HL-60/S4 treated with phorbol 12-myristate 13-acetate at 8.2 ng/mL for 4 days and 3 days (cell line): ENCODE measurements around the gene ZNF282.
"Not testable (repeated sequence)": the region's sequence is repeated elsewhere in the genome, so short reads cannot be mapped to it uniquely, and the experiment has no call there.

Experiments used
- in situ Hi-C: fragments of 300-500 bp; cut with MboI; formaldehyde crosslinking; loops from 2 replicates; pipeline ENCODE4 v1.15.0; 2022; ENCODE audit warnings: low sequenced_read_pairs

Gene ZNF282

DNA sequence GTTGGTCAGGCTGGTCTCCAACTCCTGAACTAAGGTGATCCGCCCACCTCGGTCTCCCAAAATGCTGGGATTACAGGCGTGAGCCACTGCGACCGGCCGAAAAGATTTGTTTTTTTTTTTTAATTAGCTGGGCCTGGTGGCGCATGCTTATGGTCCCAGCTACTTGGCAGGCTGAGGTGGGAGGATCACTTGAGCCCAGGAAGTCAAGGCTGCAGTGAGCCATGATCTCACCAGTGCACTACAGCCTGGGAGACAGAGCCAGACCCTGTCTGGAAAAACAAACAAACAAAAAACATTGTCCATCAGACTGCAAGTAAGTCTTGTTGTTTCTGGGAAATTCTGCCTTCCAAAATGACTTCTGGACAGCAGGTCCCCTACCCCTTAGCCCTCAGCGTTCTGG is 27.8 kb downstream of the ZNF282 start:
- in situ Hi-C loops = no loop called here

- in situ Hi-C loops = no loop called here
These were observed 28.4 kb downstream of the ZNF282 start for GRCh38 chr7:149223761-149224160.

- in situ Hi-C loops = no loop called here
These were observed 29.0 kb downstream of the ZNF282 start for GRCh38 chr7:149224352-149224751.

DNA sequence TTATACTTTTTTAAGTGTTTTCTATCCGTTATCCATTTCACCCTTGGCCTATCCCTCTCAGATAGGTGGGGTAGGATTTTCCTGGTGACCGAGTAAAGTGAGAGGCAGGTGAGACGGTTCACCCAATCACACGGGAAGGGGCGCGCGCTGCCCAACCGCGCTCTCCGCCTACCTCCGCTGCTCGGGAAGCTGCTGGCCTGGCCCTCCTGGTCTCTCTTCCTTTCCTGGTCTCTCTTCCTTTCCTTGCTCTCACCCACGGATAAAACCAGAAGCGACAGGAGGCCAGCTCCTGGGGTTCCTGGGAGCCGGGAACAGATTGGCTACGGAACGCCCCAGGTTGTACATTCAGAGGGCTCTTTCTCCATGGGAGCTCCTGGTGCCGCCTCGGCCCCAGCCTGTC is 29.8 kb downstream of the ZNF282 start:
- in situ Hi-C loops = no loop called here

- in situ Hi-C loops = no loop called here
These were observed 30.3 kb downstream of the ZNF282 start for GRCh38 chr7:149225656-149226055.

DNA sequence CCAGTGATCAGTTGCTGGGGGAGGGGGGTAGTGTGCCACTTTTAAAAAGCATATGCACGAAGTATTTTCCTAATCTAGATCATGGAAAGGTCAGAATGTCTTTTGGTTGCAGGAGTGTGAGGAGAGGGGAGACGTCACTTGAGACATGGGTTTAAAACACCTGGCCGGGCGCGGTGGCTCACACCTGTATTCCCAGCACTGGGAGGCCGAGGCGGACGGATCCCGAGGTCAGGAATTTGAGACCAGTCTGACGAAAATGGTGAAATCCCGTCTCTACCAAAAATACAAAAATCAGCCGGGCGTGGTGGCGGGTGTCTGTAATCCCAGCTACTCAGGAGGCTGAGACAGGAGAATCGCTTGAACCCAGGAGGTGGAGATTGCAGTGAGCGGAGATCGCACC is 31.0 kb downstream of the ZNF282 start:
- in situ Hi-C loops = not testable (repeated sequence)

GRCh38 chr7:149226840-149227494 is 31.6 kb downstream of the ZNF282 start:
- in situ Hi-C loops = no loop called here

DNA sequence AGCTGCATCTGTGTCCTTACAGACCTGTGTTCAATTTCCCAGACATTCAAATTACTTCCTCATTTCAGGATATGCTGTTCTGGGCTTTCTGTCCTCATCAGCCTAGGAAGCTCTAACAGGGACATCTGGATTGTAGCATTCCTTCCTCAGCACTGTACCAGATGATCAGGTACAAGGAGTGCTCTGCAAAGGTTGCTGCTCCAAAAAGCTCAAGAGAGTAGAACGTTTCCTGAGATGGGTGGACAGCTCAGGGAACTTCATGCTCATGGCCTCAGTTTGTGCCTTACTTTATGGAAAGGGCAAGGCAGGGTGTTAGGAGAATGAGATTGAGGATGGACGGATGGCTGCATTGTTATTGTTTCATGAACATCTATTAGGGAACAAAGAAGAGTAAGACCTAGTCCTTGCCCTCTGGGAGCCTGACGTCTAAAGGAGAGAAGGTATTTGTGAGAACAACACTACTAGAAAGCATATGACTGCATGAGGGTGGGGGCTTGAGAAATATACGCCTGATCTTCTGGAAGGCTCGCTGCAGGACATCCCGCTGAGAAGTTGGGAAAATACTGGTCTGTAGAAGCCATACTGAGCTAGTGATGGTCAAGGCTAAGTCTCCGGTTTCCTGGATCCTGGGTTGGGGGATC is 33.6 kb downstream of the ZNF282 start:
- in situ Hi-C loops = no loop called here

DNA sequence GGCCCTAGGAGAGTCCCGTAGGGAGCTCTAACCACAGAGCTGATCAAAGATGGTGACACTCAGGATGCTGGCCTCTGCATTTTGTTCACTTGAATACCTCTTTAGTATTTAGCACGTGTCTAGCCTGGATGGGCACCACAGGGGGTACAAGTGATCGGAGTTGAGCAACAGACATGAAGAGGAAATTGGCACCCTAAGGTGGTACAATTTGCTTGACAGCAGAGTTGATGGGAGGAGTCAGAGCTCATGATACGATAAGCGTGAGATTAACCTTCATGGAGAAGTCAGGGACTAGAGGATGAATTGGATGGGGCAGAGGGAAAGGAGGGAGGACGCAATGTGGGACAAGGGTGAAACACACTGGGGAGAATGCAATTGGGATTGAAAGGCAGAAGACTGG is 34.2 kb downstream of the ZNF282 start:
- in situ Hi-C loops = no loop called here

GRCh38 chr7:149232362-149232761 is 37.0 kb downstream of the ZNF282 start:
- in situ Hi-C loops = no loop called here

DNA sequence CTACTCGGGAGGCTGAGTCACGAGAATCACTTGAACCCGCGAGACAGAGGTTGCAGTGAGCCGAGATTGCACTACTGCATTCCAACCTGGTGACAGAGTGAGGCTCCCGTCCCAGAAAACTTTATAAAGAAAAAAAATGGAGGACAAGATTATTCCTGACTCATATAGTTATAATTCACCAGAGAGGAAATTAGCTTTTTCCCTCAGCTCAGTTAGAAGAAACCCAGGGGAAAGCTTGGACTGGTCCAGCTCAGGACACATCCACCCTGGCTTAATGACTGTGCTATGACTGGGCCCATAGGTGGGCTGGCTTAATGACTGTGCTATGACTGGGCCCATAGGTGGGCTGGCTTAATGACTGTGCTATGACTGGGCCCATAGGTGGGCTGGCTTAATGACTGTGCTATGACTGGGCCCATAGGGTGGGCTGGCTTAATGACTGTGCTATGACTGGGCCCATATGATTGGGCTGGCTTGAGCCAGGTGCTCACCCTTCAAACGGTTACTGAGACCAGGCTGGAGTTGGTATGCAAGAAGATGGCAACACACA is 38.4 kb downstream of the ZNF282 start:
- in situ Hi-C loops = not testable (repeated sequence)

GRCh38 chr7:149237502-149237901 is 42.2 kb downstream of the ZNF282 start:
- in situ Hi-C loops = no loop called here

GRCh38 chr7:149238051-149238450 is 42.7 kb downstream of the ZNF282 start:
- in situ Hi-C loops = no loop called here

DNA sequence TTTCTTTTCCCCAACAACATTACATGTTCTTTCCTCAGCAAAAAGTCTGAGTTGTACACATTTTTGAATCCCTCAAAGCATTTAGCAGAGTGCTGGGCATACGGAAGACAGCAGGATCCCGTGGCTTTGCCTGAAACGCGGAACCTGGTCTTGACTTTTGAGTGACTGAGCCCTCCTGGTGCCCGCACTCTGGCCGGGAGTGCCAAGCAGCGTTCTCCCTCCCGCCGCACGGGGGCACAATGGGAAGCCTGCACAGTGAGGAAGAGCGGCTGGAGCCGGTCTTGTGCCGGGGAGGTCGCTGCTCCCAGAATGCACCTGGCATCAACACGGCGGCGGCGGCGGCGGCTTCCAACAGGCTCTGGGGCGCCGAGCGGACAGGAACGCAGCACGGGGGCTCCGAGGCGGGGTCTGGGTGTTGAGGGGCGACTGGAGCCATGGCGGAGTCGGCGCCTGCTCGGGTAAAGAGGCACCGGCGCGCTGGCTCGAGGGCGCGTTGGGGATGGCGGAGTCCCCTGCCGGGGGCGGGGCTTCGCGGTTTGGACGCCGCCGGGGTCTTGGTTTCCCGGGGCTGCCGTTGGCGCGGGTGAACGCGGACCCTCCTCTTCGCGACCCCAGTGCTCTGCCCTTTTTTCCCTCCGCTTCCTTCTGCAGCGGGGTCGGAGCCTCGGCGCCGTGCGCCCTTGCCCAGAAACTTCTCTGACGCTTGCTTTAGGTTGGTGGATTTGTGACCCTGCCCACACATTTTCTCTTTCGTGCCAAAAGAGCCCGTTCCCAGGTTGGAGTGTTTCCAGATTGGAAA is 44.2 kb downstream of the ZNF282 start, which contains the start of gene ZNF212:
TSS of gene ZNF212 (plus strand) at position 307 of the 799 bp plus-strand sequence. CDS start at position 435, 128 bp downstream.
- in situ Hi-C loops = no loop called here

DNA sequence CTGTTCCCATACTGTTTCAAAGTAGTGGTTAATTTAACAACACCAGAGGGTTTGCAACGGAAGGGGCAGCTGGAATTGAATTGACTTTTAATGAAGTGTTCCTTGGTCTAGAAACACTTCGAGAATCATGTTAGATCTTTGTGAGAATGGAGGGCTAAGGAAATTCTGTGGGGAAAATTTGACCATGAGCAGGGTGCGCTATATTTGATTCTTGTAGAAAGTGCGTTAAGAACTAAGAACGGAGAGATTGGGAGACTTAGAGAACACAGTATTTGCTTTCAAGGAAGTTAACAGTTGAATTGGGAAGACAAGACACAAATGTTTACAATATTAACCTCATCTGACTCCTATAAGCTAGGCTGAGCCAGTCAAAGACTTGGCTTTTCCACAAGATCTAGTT is 45.3 kb downstream of the ZNF282 start:
- in situ Hi-C loops = no loop called here

GRCh38 chr7:149241696-149242095 is 46.4 kb downstream of the ZNF282 start:
- in situ Hi-C loops = no loop called here

- in situ Hi-C loops = no loop called here
These were observed 49.9 kb downstream of the ZNF282 start for GRCh38 chr7:149245244-149245643.

GRCh38 chr7:149245744-149246143 is 50.4 kb downstream of the ZNF282 start:
- in situ Hi-C loops = no loop called here

DNA sequence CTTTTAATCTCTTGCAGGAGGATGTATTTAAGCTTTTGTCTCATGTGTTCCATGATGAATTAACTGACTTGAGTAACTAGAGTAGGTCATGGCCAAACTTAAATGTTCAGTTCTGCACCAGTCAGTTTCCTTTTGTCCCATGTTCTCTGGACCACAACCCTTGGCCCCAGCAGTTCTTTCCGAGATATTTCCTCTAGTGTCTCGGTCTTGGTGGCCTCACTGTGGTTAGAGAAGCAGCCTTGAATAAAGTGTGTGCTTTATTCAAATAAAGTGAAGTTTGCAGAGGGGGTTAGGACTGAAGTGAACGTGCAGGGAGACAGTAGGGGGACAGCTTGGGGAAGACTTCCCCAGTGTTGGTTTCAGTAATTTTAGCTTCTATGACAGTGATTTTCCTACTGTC is 53.4 kb downstream of the ZNF282 start:
- in situ Hi-C loops = no loop called here

- in situ Hi-C loops = not testable (repeated sequence)
These were observed 54.8 kb downstream of the ZNF282 start for GRCh38 chr7:149250151-149250550.

GRCh38 chr7:149251518-149251917 is 56.2 kb downstream of the ZNF282 start:
- in situ Hi-C loops = not testable (repeated sequence)

GRCh38 chr7:149252378-149252777 is 57.0 kb downstream of the ZNF282 start:
- in situ Hi-C loops = no loop called here
